Osteocyte (in vitro differentiated cells): Measurements from ENCODE around the gene GPR84. TPM values are rescaled to one million over a fixed set of nuclear protein-coding genes. Genes with fewer than 3 reads are reported as not detected.

Source experiments
- DNase-seq: peaks from one replicate; pipeline ENCODE4 v3.0.0; 2021; ENCODE audit warnings: mixed read lengths; ENCODE audit not compliant: unreplicated experiment; ENCODE audit errors: extremely low spot score
- H3K27ac Mint-ChIP-seq: one replicate; pipeline ENCODE4 v1.8.0; 2021; ENCODE audit warnings: mild to moderate bottlenecking, mixed read lengths; ENCODE audit not compliant: unreplicated experiment
- H3K27me3 Mint-ChIP-seq: one replicate; pipeline ENCODE4 v1.8.0; 2021; ENCODE audit warnings: mixed read lengths; ENCODE audit not compliant: unreplicated experiment
- H3K36me3 Mint-ChIP-seq: one replicate; pipeline ENCODE4 v1.8.0; 2021; ENCODE audit warnings: mixed read lengths; ENCODE audit not compliant: unreplicated experiment
- H3K4me1 Mint-ChIP-seq: one replicate; pipeline ENCODE4 v1.8.0; 2021; ENCODE audit warnings: mixed read lengths; ENCODE audit not compliant: unreplicated experiment
- H3K4me3 Mint-ChIP-seq: one replicate; pipeline ENCODE4 v1.8.0; 2021; ENCODE audit warnings: mild to moderate bottlenecking, moderate library complexity, mixed read lengths; ENCODE audit not compliant: unreplicated experiment
- H3K9me3 Mint-ChIP-seq: one replicate; pipeline ENCODE4 v1.8.0; 2021; ENCODE audit warnings: mixed read lengths; ENCODE audit not compliant: unreplicated experiment
- CTCF ChIP-seq: fragments of 200-600 bp; sonication (generic); IDR thresholded peaks from 2 replicates; pipeline ENCODE4 v1.5.0; 2021; ENCODE audit warnings: antibody characterized with exemption, mild to moderate bottlenecking, moderate library complexity
- total RNA-seq: library from RNA; stranded (reverse); gene quantifications from 2 replicates; pipeline ENCODE4 v1.2.1, GENCODE V29; 2021

GPR84 gene
- total RNA-seq, 1 donor from 2014 or later = not detected

DNA sequence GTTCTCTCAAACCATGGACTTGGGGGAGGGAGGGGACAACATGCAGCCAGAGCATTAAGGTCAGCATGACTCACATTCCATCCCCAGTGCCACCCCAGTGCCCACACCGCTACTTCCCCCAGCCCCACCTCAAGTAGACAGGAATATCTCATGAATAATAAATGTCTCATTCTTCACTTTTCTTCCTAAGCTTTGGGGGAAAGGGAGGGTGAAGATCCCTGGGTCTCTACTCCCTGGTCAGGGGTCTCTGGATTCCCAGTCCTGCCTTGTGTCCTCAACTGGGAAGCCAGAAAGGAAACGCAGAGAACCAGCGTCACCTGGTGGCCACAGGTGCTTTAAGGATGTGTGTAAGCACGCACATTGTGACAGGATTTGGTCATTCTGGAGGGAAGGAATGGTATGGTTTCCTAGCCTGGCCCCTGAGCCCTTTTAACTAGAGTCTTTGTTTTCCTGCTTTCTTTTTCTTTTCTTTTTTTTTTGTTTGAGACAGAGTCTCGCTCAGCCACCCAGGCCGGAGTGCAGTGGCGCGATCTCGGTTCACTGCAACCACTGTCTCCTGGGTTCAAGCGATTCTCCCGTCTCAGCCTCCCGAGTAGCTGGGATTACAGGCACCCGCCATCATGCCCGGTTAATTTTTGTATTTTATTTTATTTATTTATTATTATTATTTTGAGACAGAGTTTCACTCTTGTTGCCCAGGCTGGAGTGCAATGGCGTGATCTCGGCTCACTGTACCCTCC is 3.4 kb downstream of the GPR84 start:
- DNase-seq = peak; percentile 90
- peak; percentile 81 for TF ChIP-seq CTCF
- Mint-ChIP-seq H3K4me1 (peaks cover 16% of the 10 kb centered on the region), H3K36me3 (no peaks in the 10 kb centered on the region), H3K4me3 (no peak overlapping the region), H3K27ac (no peak overlapping the region), H3K9me3 (no peaks in the 10 kb centered on the region), H3K27me3 (no peaks in the 10 kb centered on the region)

DNA sequence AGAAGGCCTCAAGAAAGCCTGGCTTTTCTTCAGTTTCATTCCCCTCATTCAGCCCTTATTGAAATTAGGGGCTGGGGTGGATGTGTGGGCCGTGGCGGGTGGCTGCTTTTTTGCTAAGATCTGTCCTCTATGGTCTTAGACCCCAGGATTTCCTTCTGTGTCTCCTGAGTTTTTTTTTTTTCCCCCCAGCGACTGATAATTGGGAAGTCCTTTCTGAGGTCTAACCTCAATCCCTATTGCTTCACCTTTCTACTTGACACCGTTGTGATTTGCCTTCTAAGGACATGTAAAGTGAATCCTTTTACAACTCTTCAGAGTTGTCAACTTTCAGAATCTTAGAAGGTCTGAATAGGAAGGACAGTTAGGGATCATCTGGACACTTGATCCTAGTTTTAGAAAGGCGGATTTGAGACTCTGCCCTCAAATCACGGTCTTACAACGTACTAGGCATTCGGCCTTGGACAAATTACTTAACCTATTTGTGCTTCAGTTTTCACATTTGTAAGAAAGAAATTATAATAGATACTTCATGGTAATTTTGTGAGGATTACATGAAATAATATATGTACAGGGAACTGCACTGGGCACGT is 4.4 kb downstream of the GPR84 start:
- H3K27me3 Mint-ChIP-seq = no peaks in the 10 kb centered on the region
- no peaks in the 10 kb centered on the region for H3K9me3 Mint-ChIP-seq
- no peak overlapping the region for H3K27ac Mint-ChIP-seq
- TF ChIP-seq CTCF = no peak
- H3K4me3 Mint-ChIP-seq = no peak overlapping the region
- H3K36me3 Mint-ChIP-seq = no peaks in the 10 kb centered on the region
- DNase-seq = no peak
- H3K4me1 Mint-ChIP-seq = peaks cover 17% of the 10 kb centered on the region

DNA sequence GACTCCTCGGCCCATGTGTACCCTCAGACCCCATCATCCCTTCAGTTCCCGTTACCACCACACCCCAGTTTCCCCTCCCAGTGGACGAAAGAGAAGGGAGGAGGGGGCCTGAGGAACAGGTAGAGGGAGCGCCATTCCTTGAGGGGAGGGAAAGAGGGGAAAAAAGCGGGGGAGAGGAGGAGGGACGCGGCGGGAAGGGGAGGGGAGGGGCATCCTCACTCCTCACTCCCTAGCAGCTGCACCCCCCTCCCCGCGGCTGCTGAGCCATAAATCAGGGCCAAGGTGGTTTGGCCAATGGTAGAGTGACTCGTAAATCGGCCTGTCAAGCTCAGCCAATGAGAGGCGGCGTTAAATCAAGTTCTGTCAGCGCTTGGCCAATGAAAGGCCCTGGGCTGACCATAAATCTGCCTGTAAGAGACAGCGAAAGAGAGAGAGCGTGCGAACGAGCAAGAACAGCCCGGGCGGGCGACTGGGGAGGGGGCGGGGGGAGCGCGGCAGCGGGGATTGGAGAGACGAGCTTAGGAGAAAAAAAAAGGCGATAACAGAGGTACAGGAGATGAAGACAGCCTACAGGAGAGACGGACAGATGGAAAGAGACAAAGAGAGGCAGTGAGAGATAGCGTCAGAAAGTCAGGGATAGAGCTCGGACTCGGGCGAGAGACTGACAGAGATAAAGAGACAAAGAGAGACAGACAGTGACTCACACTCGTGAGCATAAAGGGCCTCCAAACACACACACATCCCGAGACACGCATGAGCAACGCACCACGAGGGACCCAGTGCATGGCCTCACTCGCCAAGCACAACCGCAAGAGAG is 5.1 kb downstream of the GPR84 start:
- H3K27me3 Mint-ChIP-seq = no peaks in the 10 kb centered on the region
- peaks cover 20% of the 10 kb centered on the region for H3K4me1 Mint-ChIP-seq
- H3K36me3 Mint-ChIP-seq = no peaks in the 10 kb centered on the region
- peak; percentile 98 for DNase-seq
- TF ChIP-seq CTCF = no peak
- H3K4me3 Mint-ChIP-seq = no peak overlapping the region
- no peak overlapping the region for H3K27ac Mint-ChIP-seq
- no peaks in the 10 kb centered on the region for H3K9me3 Mint-ChIP-seq

DNA sequence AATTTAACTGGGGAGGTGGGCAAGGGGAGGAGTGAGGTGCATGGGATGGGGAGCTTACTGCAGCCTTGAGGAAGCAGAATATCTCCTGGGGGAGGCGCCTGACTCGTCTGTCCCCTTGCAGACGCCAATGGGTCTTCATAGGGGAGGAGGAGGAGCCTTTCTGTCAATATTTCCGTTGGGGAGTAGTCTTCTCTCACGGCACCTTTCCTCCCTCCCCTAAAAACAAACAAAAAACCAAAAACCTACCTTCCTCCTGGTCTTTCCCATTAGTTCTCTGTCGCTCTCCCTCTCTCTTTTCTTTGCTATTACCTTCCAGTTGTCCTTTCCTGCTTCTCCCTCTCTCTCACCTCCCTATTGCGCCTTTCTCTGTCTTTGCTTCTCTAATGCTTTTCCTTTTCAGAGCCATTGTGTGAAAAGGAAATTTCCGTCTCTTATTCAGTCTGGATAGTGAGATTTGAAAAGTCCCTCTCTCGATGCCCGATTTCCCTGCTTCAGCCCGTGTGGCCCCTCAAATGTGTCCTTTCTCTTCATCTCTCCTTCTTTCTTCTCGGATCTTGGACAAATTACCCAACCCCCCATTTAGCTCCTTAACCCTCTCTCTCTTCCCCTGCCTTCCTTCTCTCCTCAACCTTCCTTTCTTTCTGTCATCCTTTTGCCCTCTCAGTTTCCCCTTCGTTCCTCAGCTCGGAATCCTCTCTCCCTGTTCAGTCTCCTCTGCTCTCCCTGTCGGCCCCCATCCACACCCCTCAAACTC is 5.9 kb downstream of the GPR84 start:
- no peaks in the 10 kb centered on the region for H3K36me3 Mint-ChIP-seq
- DNase-seq = no peak
- TF ChIP-seq CTCF = no peak
- H3K27me3 Mint-ChIP-seq = no peaks in the 10 kb centered on the region
- H3K4me1 Mint-ChIP-seq = peaks cover 22% of the 10 kb centered on the region
- H3K9me3 Mint-ChIP-seq = no peaks in the 10 kb centered on the region
- no peak overlapping the region for H3K4me3 Mint-ChIP-seq
- H3K27ac Mint-ChIP-seq = no peak overlapping the region
